HepG2 (cell line): ENCODE measurements around the gene TMED9. TPM values are rescaled to one million over a fixed set of nuclear protein-coding genes. Genes with fewer than 3 reads are reported as not detected.

ENCODE experiments used
- DNMT3B ChIP-seq: conservative IDR thresholded peaks from 2 replicates; pipeline ENCODE4 v1.6.1; 2016; ENCODE audit warnings: missing biosample characterization, control low read depth
- FOXA1 ChIP-seq, 2 experiments: fragments of 450-650 bp in 1 of 2; sonication (generic) in 1 of 2; formaldehyde crosslinking in 1 of 2; IDR thresholded peaks; 2 replicates each; pipeline versions ENCODE4 v1.4.0 to v1.6.1; 2016 to 2020; ENCODE audit warnings: missing genetic modification reagents in 1 of 2
- FOXJ3 ChIP-seq: sonication (generic); formaldehyde crosslinking; IDR thresholded peaks from 2 replicates; pipeline ENCODE4 v1.4.0; 2020; ENCODE audit warnings: missing genetic modification reagents, mild to moderate bottlenecking, borderline replicate concordance
- FOXO1 ChIP-seq: sonication (generic); formaldehyde crosslinking; IDR thresholded peaks from 2 replicates; pipeline ENCODE4 v1.4.0; 2020; ENCODE audit warnings: missing genetic modification reagents
- HOXA3 ChIP-seq: sonication (generic); formaldehyde crosslinking; IDR thresholded peaks from 2 replicates; pipeline ENCODE4 v1.5.0; 2020; ENCODE audit warnings: missing genetic modification reagents
- JARID2 ChIP-seq: sonication (generic); formaldehyde crosslinking; IDR thresholded peaks from 2 replicates; pipeline ENCODE4 v1.8.1; 2023; ENCODE audit warnings: missing genetic modification reagents, inconsistent platforms; ENCODE audit not compliant: insufficient replicate concordance
- MEF2D ChIP-seq: sonication (generic); formaldehyde crosslinking; IDR thresholded peaks from 2 replicates; pipeline ENCODE4 v1.5.1; 2020; ENCODE audit warnings: mild to moderate bottlenecking, missing genetic modification reagents
- MEIS1 ChIP-seq: sonication (generic); formaldehyde crosslinking; IDR thresholded peaks from 2 replicates; pipeline ENCODE4 v1.9.0; 2021; ENCODE audit warnings: mild to moderate bottlenecking, missing genetic modification reagents, moderate library complexity, borderline replicate concordance
- PAF1 ChIP-seq: IDR thresholded peaks from 2 replicates; pipeline ENCODE4 v1.6.1; 2016; ENCODE audit warnings: missing genetic modification reagents, missing compliant biosample characterization
- SOX5 ChIP-seq: IDR thresholded peaks from 2 replicates; pipeline ENCODE4 v1.6.1; 2016; ENCODE audit warnings: borderline replicate concordance
- TSC22D2 ChIP-seq: sonication (generic); formaldehyde crosslinking; IDR thresholded peaks from 2 replicates; pipeline ENCODE4 v1.5.1; 2020; ENCODE audit warnings: missing genetic modification reagents, mild to moderate bottlenecking, borderline replicate concordance
- ZNF264 ChIP-seq: sonication (generic); formaldehyde crosslinking; IDR thresholded peaks from 2 replicates; pipeline ENCODE4 v1.4.0; 2020; ENCODE audit warnings: missing genetic modification reagents
- ZNF614 ChIP-seq: IDR thresholded peaks from 2 replicates; pipeline ENCODE4 v1.6.1; 2018; ENCODE audit warnings: missing biosample characterization, missing genetic modification reagents, inconsistent platforms, borderline replicate concordance
- ZNF720 ChIP-seq: sonication (generic); formaldehyde crosslinking; IDR thresholded peaks from 2 replicates; pipeline ENCODE4 v1.4.0; 2020; ENCODE audit warnings: missing genetic modification reagents
- ZNF878 ChIP-seq: sonication (generic); formaldehyde crosslinking; IDR thresholded peaks from 2 replicates; pipeline ENCODE4 v1.8.1; 2023; ENCODE audit warnings: mild to moderate bottlenecking, missing genetic modification reagents, moderate library complexity
- polyA plus RNA-seq, 8 experiments: library from polyadenylated mRNA; depleted of rRNA in 3 of 8; stranded (reverse) in 7 of 8; unstranded in 1 of 8; fragments of >200 nt; fragmentation: Illumina TruSeq in 4 of 8; extraction: Trizol in 4 of 8; gene quantifications; 2 replicates each; pipeline versions ENCODE4 v1.2.1 to v1.2.3, GENCODE V29; 2011 to 2016; ENCODE audit warnings: low read depth in 4 of 8, missing spikeins in 1 of 8, mixed read lengths in 1 of 8; ENCODE audit not compliant: insufficient read depth in 1 of 8
- total RNA-seq, 5 experiments: library from RNA; depleted of rRNA; stranded (reverse); fragments of >200 nt; fragmentation: Illumina TruSeq; extraction: Trizol; gene quantifications; 2 replicates each; pipeline ENCODE4 v1.2.3, GENCODE V29; 2016; ENCODE audit warnings: low read depth in 1 of 5
- TF ChIP-seq, protein P1 (sequence below): IDR thresholded peaks from 2 replicates; pipeline ENCODE4 v1.6.1; 2016; ENCODE audit warnings: low read depth, missing genetic modification reagents, missing compliant biosample characterization
- TF ChIP-seq, protein P2 (sequence below): IDR thresholded peaks from 2 replicates; pipeline ENCODE4 v1.6.1; 2016; ENCODE audit warnings: mild to moderate bottlenecking
- TF ChIP-seq, protein P3 (sequence below): sonication (generic); formaldehyde crosslinking; IDR thresholded peaks from 2 replicates; pipeline ENCODE4 v1.4.0; 2020; ENCODE audit warnings: mild to moderate bottlenecking, missing genetic modification reagents, borderline replicate concordance
- TF ChIP-seq, protein P4 (sequence below): sonication (generic); formaldehyde crosslinking; IDR thresholded peaks from 2 replicates; pipeline ENCODE4 v1.4.0; 2020; ENCODE audit warnings: missing genetic modification reagents

TMED9 gene
- total and polyA plus RNA-seq, 2 of the 13 experiments (the other 11 are each of a cell fraction or from before 2014, with no cell fraction given) = 161 to 350 TPM

DNA sequence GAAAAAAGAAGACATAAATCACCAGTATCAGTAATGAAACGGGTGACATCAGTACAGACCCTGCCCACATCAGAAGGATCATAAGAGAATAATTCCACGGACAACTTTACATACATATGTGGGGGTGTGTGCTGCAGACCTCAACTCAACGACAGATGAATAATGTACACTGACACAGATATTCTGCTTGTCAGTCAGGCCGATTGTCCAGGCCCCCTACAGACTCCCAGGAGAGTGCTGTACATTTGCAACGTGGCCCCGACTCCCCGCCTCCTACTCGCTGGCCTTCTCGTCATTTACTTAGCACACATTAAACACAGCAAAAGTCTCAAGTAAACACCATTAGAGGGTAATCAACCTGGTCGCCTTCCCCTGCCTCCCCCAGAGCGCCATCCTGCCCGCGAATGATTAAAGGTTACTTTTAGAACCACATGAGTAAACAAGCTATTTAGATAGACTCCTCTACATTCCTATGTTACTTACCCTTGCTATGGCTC, 3.5 kb upstream of the TMED9 start (continued):
- TF ChIP-seq, protein P1, sequence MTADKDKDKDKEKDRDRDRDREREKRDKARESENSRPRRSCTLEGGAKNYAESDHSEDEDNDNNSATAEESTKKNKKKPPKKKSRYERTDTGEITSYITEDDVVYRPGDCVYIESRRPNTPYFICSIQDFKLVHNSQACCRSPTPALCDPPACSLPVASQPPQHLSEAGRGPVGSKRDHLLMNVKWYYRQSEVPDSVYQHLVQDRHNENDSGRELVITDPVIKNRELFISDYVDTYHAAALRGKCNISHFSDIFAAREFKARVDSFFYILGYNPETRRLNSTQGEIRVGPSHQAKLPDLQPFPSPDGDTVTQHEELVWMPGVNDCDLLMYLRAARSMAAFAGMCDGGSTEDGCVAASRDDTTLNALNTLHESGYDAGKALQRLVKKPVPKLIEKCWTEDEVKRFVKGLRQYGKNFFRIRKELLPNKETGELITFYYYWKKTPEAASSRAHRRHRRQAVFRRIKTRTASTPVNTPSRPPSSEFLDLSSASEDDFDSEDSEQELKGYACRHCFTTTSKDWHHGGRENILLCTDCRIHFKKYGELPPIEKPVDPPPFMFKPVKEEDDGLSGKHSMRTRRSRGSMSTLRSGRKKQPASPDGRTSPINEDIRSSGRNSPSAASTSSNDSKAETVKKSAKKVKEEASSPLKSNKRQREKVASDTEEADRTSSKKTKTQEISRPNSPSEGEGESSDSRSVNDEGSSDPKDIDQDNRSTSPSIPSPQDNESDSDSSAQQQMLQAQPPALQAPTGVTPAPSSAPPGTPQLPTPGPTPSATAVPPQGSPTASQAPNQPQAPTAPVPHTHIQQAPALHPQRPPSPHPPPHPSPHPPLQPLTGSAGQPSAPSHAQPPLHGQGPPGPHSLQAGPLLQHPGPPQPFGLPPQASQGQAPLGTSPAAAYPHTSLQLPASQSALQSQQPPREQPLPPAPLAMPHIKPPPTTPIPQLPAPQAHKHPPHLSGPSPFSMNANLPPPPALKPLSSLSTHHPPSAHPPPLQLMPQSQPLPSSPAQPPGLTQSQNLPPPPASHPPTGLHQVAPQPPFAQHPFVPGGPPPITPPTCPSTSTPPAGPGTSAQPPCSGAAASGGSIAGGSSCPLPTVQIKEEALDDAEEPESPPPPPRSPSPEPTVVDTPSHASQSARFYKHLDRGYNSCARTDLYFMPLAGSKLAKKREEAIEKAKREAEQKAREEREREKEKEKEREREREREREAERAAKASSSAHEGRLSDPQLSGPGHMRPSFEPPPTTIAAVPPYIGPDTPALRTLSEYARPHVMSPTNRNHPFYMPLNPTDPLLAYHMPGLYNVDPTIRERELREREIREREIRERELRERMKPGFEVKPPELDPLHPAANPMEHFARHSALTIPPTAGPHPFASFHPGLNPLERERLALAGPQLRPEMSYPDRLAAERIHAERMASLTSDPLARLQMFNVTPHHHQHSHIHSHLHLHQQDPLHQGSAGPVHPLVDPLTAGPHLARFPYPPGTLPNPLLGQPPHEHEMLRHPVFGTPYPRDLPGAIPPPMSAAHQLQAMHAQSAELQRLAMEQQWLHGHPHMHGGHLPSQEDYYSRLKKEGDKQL (CRISPR knock-in tag) = peak; percentile 95
- TF ChIP-seq DNMT3B (CRISPR knock-in tag) (no peak), FOXO1 (peak; percentile 59; the same call in 1 of the 2 replicates), TSC22D2 (CRISPR knock-in tag) (no peak), FOXJ3 (CRISPR knock-in tag) (peak; percentile 75; the same call in 1 of the 2 replicates), ZNF614 (0 out of 2 replicates have a peak, but pooled peaks have one; percentile 24), HOXA3 (CRISPR knock-in tag) (0 out of 2 replicates have a peak, but pooled peaks have one; percentile 32), ZNF720 (no peak), SOX5 (CRISPR knock-in tag) (peak; percentile 63; the same call in 1 of the 2 replicates), JARID2 (no peak), PAF1 (CRISPR knock-in tag) (no peak), MEIS1 (CRISPR knock-in tag) (no peak), FOXA1 (IDR thresholded peaks at IDR 0.05) (peak; percentile 71), FOXA1 (CRISPR knock-in tag; IDR thresholded peaks at IDR 0.05) (peak; percentile 93), MEF2D (CRISPR knock-in tag) (peak; percentile 66), ZNF878 (CRISPR knock-in tag) (peak; percentile 78), ZNF264 (CRISPR knock-in tag) (no peak)
- TF ChIP-seq, protein P2, sequence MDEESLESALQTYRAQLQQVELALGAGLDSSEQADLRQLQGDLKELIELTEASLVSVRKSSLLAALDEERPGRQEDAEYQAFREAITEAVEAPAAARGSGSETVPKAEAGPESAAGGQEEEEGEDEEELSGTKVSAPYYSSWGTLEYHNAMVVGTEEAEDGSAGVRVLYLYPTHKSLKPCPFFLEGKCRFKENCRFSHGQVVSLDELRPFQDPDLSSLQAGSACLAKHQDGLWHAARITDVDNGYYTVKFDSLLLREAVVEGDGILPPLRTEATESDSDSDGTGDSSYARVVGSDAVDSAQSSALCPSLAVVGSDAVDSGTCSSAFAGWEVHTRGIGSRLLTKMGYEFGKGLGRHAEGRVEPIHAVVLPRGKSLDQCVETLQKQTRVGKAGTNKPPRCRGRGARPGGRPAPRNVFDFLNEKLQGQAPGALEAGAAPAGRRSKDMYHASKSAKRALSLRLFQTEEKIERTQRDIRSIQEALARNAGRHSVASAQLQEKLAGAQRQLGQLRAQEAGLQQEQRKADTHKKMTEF (CRISPR knock-in tag) = peak; percentile 55
- TF ChIP-seq, protein P3, sequence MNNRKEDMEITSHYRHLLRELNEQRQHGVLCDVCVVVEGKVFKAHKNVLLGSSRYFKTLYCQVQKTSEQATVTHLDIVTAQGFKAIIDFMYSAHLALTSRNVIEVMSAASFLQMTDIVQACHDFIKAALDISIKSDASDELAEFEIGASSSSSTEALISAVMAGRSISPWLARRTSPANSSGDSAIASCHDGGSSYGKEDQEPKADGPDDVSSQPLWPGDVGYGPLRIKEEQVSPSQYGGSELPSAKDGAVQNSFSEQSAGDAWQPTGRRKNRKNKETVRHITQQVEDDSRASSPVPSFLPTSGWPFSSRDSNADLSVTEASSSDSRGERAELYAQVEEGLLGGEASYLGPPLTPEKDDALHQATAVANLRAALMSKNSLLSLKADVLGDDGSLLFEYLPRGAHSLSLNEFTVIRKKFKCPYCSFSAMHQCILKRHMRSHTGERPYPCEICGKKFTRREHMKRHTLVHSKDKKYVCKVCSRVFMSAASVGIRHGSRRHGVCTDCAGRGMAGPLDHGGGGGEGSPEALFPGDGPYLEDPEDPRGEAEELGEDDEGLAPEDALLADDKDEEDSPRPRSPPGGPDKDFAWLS (CRISPR knock-in tag) = no peak
- TF ChIP-seq, protein P4, sequence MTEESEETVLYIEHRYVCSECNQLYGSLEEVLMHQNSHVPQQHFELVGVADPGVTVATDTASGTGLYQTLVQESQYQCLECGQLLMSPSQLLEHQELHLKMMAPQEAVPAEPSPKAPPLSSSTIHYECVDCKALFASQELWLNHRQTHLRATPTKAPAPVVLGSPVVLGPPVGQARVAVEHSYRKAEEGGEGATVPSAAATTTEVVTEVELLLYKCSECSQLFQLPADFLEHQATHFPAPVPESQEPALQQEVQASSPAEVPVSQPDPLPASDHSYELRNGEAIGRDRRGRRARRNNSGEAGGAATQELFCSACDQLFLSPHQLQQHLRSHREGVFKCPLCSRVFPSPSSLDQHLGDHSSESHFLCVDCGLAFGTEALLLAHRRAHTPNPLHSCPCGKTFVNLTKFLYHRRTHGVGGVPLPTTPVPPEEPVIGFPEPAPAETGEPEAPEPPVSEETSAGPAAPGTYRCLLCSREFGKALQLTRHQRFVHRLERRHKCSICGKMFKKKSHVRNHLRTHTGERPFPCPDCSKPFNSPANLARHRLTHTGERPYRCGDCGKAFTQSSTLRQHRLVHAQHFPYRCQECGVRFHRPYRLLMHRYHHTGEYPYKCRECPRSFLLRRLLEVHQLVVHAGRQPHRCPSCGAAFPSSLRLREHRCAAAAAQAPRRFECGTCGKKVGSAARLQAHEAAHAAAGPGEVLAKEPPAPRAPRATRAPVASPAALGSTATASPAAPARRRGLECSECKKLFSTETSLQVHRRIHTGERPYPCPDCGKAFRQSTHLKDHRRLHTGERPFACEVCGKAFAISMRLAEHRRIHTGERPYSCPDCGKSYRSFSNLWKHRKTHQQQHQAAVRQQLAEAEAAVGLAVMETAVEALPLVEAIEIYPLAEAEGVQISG (CRISPR knock-in tag) = peak; percentile 35; the same call in 1 of the 2 replicates
